Activated CD8-positive, alpha-beta T cell treated with anti-CD3 and anti-CD28 coated beads for 36 hours (primary cell): ENCODE measurements around the gene SNAPC4. TPM values are rescaled to one million over a fixed set of nuclear protein-coding genes. Genes with fewer than 3 reads are reported as not detected.

Source experiments
- ATAC-seq: fragments of 200-7000 bp; cut with Tn5 transposase; one replicate; pipeline ENCODE4 v1.10.0; 2021; ENCODE audit warnings: mild to moderate bottlenecking, moderate library complexity
- CTCF ChIA-PET: fragments of 350-600 bp; sonication (Branson Sonifier 250); formaldehyde crosslinking; loops from one replicate; lab custom pipeline; 2021; ENCODE audit warnings: antibody characterized with exemption; lab: Charles Lee
- POLR2A ChIA-PET: fragments of 350-600 bp; sonication (Branson Sonifier 250); formaldehyde crosslinking; loops from one replicate; lab custom pipeline; 2021; ENCODE audit warnings: antibody characterized with exemption; lab: Charles Lee
- DNase-seq: peaks from one replicate; pipeline ENCODE4 v3.0.0-alpha.2; 2020
- H3K27ac Mint-ChIP-seq: one replicate; pipeline ENCODE4 v1.8.0; 2021; ENCODE audit warnings: mild to moderate bottlenecking, mixed read lengths
- H3K27me3 Mint-ChIP-seq: one replicate; pipeline ENCODE4 v1.8.0; 2021; ENCODE audit warnings: mixed read lengths
- H3K36me3 Mint-ChIP-seq: one replicate; pipeline ENCODE4 v1.8.0; 2021; ENCODE audit warnings: low read depth, mixed read lengths
- H3K4me1 Mint-ChIP-seq: one replicate; pipeline ENCODE4 v1.8.0; 2021; ENCODE audit warnings: low read depth, mixed read lengths
- H3K4me3 Mint-ChIP-seq: one replicate; pipeline ENCODE4 v1.8.0; 2021; ENCODE audit warnings: mild to moderate bottlenecking, moderate library complexity, mixed read lengths
- H3K9me3 Mint-ChIP-seq: one replicate; pipeline ENCODE4 v1.8.0; 2021; ENCODE audit warnings: mixed read lengths
- intact Hi-C: fragments of 100-400 bp; cut with micrococcal nuclease; formaldehyde crosslinking; loops from one replicate; pipeline ENCODE4 v1.10.0; 2022
- total RNA-seq, 2 experiments: library from RNA; stranded (reverse); gene quantifications; one replicate each; pipeline ENCODE4 v1.2.3, GENCODE V29; 2021
- TF ChIP-seq, protein P1 (sequence below): fragments of 200-600 bp; IDR thresholded peaks from one replicate; pipeline ENCODE4 v1.8.0; 2022; ENCODE audit warnings: antibody characterized with exemption, mild to moderate bottlenecking

Gene SNAPC4
- total RNA-seq, 2 experiments from 2014 or later = 15.5 to 17.1 TPM

GRCh38 chr9:136367296-136368145, 32.4 kb downstream of the SNAPC4 start:
- DNase-seq = no peak
- H3K9me3 Mint-ChIP-seq = no peaks in the 10 kb centered on the region
- TF ChIP-seq, protein P1, sequence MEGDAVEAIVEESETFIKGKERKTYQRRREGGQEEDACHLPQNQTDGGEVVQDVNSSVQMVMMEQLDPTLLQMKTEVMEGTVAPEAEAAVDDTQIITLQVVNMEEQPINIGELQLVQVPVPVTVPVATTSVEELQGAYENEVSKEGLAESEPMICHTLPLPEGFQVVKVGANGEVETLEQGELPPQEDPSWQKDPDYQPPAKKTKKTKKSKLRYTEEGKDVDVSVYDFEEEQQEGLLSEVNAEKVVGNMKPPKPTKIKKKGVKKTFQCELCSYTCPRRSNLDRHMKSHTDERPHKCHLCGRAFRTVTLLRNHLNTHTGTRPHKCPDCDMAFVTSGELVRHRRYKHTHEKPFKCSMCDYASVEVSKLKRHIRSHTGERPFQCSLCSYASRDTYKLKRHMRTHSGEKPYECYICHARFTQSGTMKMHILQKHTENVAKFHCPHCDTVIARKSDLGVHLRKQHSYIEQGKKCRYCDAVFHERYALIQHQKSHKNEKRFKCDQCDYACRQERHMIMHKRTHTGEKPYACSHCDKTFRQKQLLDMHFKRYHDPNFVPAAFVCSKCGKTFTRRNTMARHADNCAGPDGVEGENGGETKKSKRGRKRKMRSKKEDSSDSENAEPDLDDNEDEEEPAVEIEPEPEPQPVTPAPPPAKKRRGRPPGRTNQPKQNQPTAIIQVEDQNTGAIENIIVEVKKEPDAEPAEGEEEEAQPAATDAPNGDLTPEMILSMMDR = no peak
- POLR2A ChIA-PET = interaction anchor here (0.7 to 1.4 kb wide), 4 partner anchors 16 to 108 kb away, joined by 3 to 4 read pairs (median 3); no protein-coding TSS in a partner anchor
- H3K27me3 Mint-ChIP-seq = no peaks in the 10 kb centered on the region
- peaks cover 7% of the 10 kb centered on the region for H3K36me3 Mint-ChIP-seq
- CTCF ChIA-PET = no interaction called here
- no peak overlapping the region for H3K4me3 Mint-ChIP-seq
- no peak for ATAC-seq
- peaks cover 10% of the 10 kb centered on the region for H3K4me1 Mint-ChIP-seq
- intact Hi-C loops = no loop called here
- no peak overlapping the region for H3K27ac Mint-ChIP-seq

- intact Hi-C loops = no loop called here
- no peaks in the 10 kb centered on the region for H3K27me3 Mint-ChIP-seq
- CTCF ChIA-PET = interaction anchor here (1.1 kb wide), 1 partner anchor 54 kb away, joined by 4 read pairs; no protein-coding TSS in a partner anchor
- H3K36me3 Mint-ChIP-seq = peaks cover 7% of the 10 kb centered on the region
- peaks cover 11% of the 10 kb centered on the region for H3K4me1 Mint-ChIP-seq
- TF ChIP-seq, protein P1 = no peak
- no peaks in the 10 kb centered on the region for H3K9me3 Mint-ChIP-seq
- H3K4me3 Mint-ChIP-seq = no peak overlapping the region
- POLR2A ChIA-PET = interaction anchor here (1.0 to 1.7 kb wide), 6 partner anchors 8 to 108 kb away, joined by 3 to 10 read pairs (median 4); no protein-coding TSS in a partner anchor
- H3K27ac Mint-ChIP-seq = no peak overlapping the region
- DNase-seq = no peak
- ATAC-seq = no peak
These were observed 33.1 kb downstream of the SNAPC4 start for GRCh38 chr9:136366826-136367225.

- CTCF ChIA-PET = interaction anchor here (1.1 kb wide), 1 partner anchor 53 kb away, joined by 4 read pairs; no protein-coding TSS in a partner anchor
- Mint-ChIP-seq H3K27me3 (no peaks in the 10 kb centered on the region), H3K4me1 (peaks cover 11% of the 10 kb centered on the region), H3K4me3 (no peak overlapping the region), H3K36me3 (peaks cover 7% of the 10 kb centered on the region), H3K9me3 (no peaks in the 10 kb centered on the region), H3K27ac (no peak overlapping the region)
- ATAC-seq = no peak
- POLR2A ChIA-PET = interaction anchor here (1.1 to 1.7 kb wide), 5 partner anchors 9 to 26 kb away, joined by 3 to 10 read pairs (median 5); no protein-coding TSS in a partner anchor
- TF ChIP-seq, protein P1 = no peak
- DNase-seq = no peak
- intact Hi-C loops = no loop called here
These were observed 34.2 kb downstream of the SNAPC4 start for GRCh38 chr9:136365775-136366222.

DNA sequence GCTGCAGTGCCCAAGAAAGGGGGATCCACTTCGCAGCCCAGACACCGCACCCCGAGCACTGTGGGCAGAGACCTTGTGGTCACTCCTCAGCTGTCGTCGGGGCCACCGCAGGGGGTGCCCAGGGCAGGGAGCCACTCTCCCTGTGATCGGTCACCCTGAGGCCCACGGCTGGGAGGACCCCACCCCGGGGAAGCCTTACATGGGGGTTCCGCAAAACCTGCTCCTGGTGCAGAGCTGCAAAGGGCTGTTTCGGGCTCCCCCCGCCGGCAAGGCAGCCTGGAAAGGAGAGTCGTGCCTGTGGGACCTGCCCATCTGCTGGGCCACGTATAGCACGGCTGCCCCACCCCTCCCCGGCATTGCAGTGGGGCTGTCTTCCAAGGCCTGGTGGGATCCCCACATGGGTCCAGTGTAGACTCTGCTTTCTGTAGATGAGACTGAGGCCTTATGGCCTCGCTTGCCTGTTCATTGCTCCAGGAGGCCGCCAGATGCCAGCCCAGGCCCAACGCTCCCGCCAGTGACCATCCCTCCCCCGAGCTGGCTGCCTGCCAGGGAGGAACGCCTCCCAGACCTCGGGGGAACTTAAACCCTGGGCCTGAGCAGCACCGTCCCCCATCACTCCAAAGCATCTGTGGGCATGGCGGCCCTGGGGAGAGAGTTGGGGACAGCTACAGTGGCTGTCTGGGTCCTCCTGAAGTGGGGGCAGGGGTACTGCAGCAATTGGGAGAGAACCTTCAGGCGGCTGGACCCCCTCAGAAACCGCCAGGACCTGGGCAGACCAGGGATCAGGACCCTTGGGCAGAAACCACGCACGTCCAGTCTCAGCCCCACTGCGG, 34.8 kb downstream of the SNAPC4 start:
- Mint-ChIP-seq H3K27ac (no peak overlapping the region), H3K4me1 (peaks cover 11% of the 10 kb centered on the region), H3K36me3 (peaks cover 7% of the 10 kb centered on the region), H3K4me3 (no peak overlapping the region), H3K9me3 (no peaks in the 10 kb centered on the region), H3K27me3 (no peaks in the 10 kb centered on the region)
- no peak for ATAC-seq
- ChIA-PET POLR2A (interaction anchor here (1.0 to 1.7 kb wide), 4 partner anchors 10 to 44 kb away, joined by 3 to 10 read pairs (median 4); no protein-coding TSS in a partner anchor), CTCF (no interaction called here)
- intact Hi-C loops = no loop called here
- TF ChIP-seq, protein P1 = no peak
- no peak for DNase-seq
